GM06990 (cell line): ENCODE results near the gene HSPA4.

Experiments used
- DNase-seq: peaks from one replicate; pipeline ENCODE4 v3.0.0-alpha.2; 2011; ENCODE audit not compliant: insufficient read length; ENCODE audit errors: extremely low read depth
- H3K27me3 ChIP-seq: replicated peaks from 2 replicates; pipeline ENCODE4 v1.6.0; 2011; ENCODE audit warnings: low read length; ENCODE audit not compliant: control insufficient read depth, insufficient read depth
- H3K36me3 ChIP-seq: 2 replicates; pipeline ENCODE4 v1.5.1; 2011; ENCODE audit warnings: low read length; ENCODE audit not compliant: control insufficient read depth, insufficient read depth
- H3K4me3 ChIP-seq: replicated peaks from 2 replicates; pipeline ENCODE4 v1.5.1; 2011; ENCODE audit warnings: low read depth, mild to moderate bottlenecking, control low read depth, low read length
- TF ChIP-seq, protein P1 (sequence below): IDR thresholded peaks from 2 replicates; pipeline ENCODE4 v1.5.1; 2011; ENCODE audit warnings: low read length, control low read depth, mild to moderate bottlenecking, inconsistent platforms; ENCODE audit not compliant: insufficient read depth, poor library complexity, severe bottlenecking

The HSPA4 gene

DNA sequence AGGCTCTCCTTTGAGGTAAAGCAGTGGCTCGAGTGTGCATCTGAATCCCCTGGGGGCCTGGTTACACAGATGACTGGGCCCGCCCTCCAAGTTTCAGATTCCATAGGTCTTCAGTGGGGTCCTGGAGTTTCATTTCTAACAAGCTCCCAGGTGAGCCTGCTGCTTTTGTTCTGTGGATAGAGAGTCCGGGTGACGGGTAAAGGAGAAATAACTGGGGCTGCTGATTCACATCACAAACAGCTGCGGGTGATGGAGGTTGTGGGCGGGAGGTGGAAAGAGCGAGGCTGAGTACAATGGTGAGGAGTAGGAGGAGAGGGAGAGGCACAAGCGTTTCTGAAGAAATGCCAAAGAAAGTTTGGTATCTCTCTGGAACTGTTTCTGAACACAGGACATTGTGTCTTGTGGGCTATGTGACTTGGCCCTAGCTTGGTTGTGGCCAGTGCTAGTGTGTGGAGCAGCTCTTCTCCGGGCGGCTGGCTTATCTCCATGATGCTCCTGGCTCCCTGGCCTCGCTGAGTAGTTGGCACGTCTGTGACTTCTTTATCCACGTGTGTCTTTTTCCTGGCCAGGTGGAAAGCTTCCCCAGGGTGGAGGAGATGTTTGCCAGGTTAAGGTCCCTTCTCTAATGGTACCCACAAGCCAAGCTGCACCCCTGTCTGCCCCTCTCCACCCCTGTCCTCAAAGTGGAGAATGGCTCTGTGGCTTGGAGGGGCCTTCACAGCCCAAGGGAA is 61.7 kb downstream of the HSPA4 start:
- H3K4me3 ChIP-seq = no peak overlapping the region
- H3K27me3 ChIP-seq = no peaks in the 10 kb centered on the region; the same call in 1 of the 2 replicates
- no peaks in the 10 kb centered on the region for H3K36me3 ChIP-seq
- DNase-seq = no peak
- TF ChIP-seq, protein P1, sequence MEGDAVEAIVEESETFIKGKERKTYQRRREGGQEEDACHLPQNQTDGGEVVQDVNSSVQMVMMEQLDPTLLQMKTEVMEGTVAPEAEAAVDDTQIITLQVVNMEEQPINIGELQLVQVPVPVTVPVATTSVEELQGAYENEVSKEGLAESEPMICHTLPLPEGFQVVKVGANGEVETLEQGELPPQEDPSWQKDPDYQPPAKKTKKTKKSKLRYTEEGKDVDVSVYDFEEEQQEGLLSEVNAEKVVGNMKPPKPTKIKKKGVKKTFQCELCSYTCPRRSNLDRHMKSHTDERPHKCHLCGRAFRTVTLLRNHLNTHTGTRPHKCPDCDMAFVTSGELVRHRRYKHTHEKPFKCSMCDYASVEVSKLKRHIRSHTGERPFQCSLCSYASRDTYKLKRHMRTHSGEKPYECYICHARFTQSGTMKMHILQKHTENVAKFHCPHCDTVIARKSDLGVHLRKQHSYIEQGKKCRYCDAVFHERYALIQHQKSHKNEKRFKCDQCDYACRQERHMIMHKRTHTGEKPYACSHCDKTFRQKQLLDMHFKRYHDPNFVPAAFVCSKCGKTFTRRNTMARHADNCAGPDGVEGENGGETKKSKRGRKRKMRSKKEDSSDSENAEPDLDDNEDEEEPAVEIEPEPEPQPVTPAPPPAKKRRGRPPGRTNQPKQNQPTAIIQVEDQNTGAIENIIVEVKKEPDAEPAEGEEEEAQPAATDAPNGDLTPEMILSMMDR = no peak

DNA sequence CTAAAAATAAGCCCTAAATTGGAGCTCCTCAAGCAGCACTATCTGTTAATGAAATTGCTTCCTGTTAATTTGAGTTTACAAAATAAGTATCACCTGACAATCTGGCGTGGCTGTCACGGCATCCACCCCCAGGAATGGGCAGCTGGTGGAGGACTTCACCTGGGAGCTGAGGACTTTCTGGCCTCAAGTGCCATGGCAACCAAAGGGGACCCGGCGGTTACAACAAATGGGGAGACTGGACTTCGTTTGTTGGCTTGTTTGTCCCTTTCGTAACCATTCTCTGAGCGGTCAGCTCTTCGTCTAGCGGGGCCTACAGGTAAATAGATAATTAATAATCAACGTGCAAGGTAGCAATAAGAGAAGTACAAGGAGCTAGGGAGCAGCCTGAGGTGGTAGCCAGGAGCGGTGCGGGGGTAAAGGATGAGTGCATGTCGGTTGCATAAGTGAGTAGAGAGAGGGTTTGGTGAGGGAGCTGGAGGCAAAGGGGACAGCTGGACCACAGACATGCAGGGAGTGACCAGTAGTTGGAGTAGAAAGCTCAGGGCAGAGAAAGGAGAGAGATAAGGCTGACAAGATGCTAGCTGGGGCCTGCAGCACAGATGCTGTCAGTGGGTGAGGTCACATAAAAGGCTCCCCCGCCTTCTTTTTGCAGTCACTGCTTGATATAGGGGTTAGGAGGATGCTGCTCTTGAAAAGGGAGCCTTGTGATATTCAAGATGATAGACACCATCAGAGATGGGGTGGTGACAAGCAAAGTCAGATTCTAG is 62.5 kb downstream of the HSPA4 start:
- H3K4me3 ChIP-seq = no peak overlapping the region
- no peak for DNase-seq
- H3K27me3 ChIP-seq = no peaks in the 10 kb centered on the region; the same call in 1 of the 2 replicates
- no peaks in the 10 kb centered on the region for H3K36me3 ChIP-seq
- TF ChIP-seq, protein P1 = no peak

DNA sequence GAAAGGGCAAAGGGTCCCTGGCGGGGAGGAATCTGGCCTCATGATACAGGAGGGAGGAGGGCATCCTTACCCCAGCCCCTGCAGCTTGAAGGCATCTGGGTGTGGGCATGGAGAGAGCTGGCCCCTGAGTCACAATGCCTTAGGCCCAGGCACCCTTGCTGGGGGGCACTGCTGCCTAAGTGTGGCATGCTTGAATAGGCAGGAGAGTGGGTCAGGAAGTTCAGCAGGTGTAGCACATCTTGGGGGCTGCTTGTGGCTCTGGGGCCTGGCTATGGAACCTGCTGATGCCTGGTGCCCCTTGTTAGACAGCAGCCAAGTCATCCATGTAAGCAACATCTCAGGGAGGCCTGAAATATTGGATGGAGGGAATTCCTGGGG is 63.1 kb downstream of the HSPA4 start:
- no peaks in the 10 kb centered on the region; the same call in 1 of the 2 replicates for H3K27me3 ChIP-seq
- TF ChIP-seq, protein P1 = no peak
- DNase-seq = no peak
- H3K36me3 ChIP-seq = no peaks in the 10 kb centered on the region
- H3K4me3 ChIP-seq = no peak overlapping the region

DNA sequence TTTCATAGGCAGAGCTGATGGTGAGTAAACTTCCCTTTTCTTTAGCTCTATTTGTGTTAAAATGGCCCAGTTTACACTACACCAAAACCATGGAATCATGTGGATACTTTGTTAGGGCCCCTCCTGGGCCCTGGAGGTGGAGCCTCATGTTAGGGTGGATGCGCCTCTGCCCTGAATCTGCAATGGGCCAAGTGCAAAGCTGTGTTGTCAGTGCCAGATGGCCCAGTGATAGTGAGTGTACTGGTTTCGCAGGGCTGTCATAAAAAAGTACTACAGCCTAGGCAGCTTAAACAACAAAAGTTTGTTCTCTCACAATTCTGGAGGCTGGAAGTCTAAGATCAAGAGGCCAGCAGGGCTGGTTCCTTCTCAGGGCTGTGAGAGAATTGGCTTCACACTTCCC is 64.8 kb downstream of the HSPA4 start:
- no peak overlapping the region for H3K4me3 ChIP-seq
- no peaks in the 10 kb centered on the region for H3K36me3 ChIP-seq
- TF ChIP-seq, protein P1 = no peak
- DNase-seq = no peak
- no peaks in the 10 kb centered on the region for H3K27me3 ChIP-seq

DNA sequence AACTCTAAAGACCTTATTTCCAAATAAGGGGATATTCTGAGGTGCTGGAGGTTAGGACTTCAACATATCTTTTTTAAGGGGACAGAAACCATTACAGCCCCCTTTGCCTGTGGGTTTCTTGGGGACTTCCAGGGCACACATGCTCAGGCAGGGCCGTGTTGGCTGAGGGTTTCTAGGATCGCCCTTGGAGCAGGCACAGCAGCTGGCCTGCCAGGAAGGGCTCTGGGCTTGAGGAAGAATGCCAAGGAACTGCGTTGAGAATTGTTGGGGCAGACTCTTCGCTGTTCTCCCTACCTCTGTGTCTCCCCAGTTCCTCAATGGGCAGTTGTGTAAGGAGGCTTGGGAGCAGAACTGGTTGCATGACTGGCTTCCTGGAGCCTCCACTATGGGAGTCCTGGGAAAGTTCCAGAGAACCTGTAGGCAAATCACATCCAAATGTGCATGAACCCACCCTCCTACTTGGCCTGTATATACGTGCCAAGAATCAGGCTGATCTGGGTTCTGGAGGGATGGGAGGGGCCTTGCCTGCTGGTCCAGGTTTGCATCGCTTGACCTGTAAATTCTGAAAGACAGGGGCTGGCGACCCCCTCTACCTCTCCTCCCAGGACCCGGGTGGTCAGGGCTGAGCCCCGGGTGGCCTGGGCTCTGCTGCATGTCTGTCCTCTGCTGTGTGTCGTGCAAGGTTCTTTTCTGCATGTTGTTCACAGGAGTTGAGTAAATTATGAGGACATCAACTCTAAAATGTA is 65.5 kb downstream of the HSPA4 start:
- no peak for DNase-seq
- no peaks in the 10 kb centered on the region for H3K27me3 ChIP-seq
- TF ChIP-seq, protein P1 = no peak

More for the DNA sequence above, 65.5 kb downstream of the HSPA4 start:
- no peak overlapping the region for H3K4me3 ChIP-seq
- H3K36me3 ChIP-seq = no peaks in the 10 kb centered on the region
